Suprapubic skin (tissue), 4 donors: ENCODE measurements around the gene FMN1.

ENCODE experiments used
- EP300 ChIP-seq: sonication (generic); formaldehyde crosslinking; IDR thresholded peaks from one replicate; pipeline ENCODE4 v1.6.1; 2017; ENCODE audit warnings: antibody characterized with exemption
- POLR2A ChIP-seq, 2 donors: fragments of 450-650 bp; IDR thresholded peaks; one replicate each; pipeline ENCODE4 v1.6.1; 2017; ENCODE audit warnings: antibody characterized with exemption in 2 of 2, mild to moderate bottlenecking in 2 of 2, moderate library complexity in 2 of 2
- POLR2AphosphoS5 ChIP-seq, 3 donors: sonication (generic); formaldehyde crosslinking; IDR thresholded peaks; one replicate each; pipeline ENCODE4 v1.6.1; 2017; ENCODE audit warnings: antibody characterized with exemption in 3 of 3
- TF ChIP-seq, protein P1 (sequence below), 2 donors: fragments of 200-600 bp in 1 of 2; fragments of 450-650 bp in 1 of 2; sonication (generic) in 1 of 2; IDR thresholded peaks; one replicate each; pipeline ENCODE4 v1.5.1; 2016 to 2019; ENCODE audit warnings: antibody characterized with exemption in 2 of 2, mild to moderate bottlenecking in 1 of 2, moderate library complexity in 1 of 2

DNA sequence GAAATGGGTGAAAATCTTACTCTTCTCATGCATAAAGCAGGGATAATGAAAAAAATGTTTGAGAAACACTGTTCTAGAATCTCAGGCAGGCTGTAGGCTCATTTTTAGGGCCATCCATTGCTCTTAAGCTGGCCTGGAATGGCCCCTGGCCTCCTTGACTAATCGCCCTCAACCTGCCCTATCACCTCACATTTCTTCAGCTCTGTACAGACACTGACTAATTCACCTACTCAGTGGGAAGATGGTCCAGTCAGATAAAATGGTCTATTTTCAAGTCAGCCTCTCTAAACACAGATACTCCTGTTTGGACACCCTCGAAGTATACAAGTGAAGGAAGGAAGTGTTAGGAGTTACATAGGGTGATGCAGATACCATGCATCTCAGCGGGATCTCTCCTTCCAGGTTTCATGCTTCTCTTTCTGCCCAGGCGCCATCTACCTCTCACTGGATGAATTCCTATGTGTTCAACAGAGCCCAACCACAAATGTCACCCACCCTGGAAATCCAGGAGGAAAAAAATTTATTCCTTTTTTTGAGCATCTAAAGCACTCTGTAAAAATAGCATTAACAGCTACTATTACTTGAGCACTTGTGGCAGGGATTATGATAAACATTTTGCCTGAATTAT lies 12.1 kb downstream of the FMN1 start:
- TF ChIP-seq, protein P1, sequence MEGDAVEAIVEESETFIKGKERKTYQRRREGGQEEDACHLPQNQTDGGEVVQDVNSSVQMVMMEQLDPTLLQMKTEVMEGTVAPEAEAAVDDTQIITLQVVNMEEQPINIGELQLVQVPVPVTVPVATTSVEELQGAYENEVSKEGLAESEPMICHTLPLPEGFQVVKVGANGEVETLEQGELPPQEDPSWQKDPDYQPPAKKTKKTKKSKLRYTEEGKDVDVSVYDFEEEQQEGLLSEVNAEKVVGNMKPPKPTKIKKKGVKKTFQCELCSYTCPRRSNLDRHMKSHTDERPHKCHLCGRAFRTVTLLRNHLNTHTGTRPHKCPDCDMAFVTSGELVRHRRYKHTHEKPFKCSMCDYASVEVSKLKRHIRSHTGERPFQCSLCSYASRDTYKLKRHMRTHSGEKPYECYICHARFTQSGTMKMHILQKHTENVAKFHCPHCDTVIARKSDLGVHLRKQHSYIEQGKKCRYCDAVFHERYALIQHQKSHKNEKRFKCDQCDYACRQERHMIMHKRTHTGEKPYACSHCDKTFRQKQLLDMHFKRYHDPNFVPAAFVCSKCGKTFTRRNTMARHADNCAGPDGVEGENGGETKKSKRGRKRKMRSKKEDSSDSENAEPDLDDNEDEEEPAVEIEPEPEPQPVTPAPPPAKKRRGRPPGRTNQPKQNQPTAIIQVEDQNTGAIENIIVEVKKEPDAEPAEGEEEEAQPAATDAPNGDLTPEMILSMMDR (IDR thresholded peaks at IDR 0.05) = no peak
- TF ChIP-seq POLR2AphosphoS5 (IDR thresholded peaks at IDR 0.05) = no peak
- TF ChIP-seq EP300 = no peak
- no peak for TF ChIP-seq POLR2A (IDR thresholded peaks at IDR 0.05)
